ENCODE results near the gene MEF2B.
A peak's percentile ranks its signal among the peaks of the same experiment; 100 is the strongest.
"Not testable (repeated sequence)": the region's sequence is repeated elsewhere in the genome, so short reads cannot be mapped to it uniquely, and the experiment has no call there.

The MEF2B gene

DNA sequence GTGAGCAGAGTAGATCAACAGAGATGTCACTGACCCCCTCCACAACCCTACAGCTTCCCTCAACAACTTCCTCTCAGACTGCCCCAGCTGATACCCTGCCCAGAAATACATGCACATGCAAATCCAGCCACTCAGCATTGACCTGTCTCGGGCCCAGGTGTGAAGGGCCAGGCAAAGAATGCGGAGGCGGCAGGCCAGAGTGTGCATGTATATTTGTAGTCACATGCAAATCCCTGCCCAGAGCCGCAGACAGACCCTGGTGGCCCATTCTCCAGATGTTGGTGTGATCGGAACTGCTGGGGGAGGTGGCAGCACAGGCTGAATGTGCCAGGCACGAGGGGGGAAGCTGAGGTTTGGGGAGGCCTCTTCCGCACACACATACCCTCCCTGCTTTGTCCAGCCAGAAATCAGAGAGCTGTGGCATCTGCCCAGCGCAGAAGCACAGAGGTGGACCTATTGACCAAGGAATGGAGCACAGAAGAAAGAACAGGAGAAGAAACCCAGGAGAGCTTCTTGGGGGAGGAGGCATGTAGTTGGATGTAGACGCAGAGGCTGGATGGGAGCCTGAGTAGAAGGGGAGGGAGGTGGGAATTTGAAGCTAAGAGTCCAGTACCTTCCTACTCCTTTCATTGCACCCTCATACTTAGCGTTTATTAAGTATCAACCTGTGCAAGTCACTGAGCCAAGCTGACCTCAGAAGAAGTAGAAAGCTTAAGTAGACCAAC lies 14.4 kb downstream of the MEF2B start:
- TF ChIP-seq, protein P1, sequence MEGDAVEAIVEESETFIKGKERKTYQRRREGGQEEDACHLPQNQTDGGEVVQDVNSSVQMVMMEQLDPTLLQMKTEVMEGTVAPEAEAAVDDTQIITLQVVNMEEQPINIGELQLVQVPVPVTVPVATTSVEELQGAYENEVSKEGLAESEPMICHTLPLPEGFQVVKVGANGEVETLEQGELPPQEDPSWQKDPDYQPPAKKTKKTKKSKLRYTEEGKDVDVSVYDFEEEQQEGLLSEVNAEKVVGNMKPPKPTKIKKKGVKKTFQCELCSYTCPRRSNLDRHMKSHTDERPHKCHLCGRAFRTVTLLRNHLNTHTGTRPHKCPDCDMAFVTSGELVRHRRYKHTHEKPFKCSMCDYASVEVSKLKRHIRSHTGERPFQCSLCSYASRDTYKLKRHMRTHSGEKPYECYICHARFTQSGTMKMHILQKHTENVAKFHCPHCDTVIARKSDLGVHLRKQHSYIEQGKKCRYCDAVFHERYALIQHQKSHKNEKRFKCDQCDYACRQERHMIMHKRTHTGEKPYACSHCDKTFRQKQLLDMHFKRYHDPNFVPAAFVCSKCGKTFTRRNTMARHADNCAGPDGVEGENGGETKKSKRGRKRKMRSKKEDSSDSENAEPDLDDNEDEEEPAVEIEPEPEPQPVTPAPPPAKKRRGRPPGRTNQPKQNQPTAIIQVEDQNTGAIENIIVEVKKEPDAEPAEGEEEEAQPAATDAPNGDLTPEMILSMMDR (IDR thresholded peaks at IDR 0.05; ENCODE audit: insufficient read depth, low read depth, low read length, missing control alignments), result no peak
- peak; percentile 87 for DNase-seq (ENCODE audit: low read depth)
- no peak overlapping the region for H3K4me3 ChIP-seq (ENCODE audit: low read depth, low read length)

DNA sequence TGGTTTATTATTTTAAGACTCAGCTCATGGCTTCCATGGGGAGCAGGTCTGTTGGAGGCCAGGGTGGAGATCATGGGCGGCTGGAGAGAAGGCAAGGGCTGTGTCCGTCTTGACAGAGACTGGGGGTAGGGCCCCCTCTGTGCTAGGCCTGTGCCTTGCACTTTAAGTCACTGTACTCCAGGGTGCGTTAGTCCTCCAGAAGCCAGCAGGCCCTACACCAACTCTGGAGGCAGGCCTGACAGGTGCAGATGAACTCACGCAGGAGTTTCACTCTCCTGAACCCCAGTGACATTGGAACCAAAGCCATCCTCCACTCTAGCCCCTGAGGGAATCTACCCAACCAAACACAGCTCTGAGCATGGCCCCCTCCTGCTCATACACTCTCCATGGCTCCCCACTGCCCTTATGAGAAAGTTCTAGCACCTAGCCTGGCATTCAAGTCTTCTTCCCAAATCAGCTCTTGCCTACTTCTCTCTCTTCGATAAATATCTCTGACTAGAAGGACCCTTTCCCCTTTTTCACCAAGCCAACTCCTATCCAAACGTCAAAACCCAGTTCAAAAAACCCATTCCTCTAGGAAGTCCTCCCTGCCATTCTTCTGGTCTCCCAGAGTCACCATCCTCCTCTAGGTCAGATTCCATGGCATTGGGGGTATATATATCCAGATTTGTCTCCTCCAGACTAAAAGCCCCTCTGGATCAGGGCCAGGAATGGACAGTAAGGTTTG lies 15.1 kb downstream of the MEF2B start:
- TF ChIP-seq, protein P1 (IDR thresholded peaks at IDR 0.05; ENCODE audit: insufficient read depth, low read depth, low read length, missing control alignments), result no peak
- DNase-seq (ENCODE audit: low read depth), result no peak
- no peak overlapping the region for H3K4me3 ChIP-seq (ENCODE audit: low read depth, low read length)

DNA sequence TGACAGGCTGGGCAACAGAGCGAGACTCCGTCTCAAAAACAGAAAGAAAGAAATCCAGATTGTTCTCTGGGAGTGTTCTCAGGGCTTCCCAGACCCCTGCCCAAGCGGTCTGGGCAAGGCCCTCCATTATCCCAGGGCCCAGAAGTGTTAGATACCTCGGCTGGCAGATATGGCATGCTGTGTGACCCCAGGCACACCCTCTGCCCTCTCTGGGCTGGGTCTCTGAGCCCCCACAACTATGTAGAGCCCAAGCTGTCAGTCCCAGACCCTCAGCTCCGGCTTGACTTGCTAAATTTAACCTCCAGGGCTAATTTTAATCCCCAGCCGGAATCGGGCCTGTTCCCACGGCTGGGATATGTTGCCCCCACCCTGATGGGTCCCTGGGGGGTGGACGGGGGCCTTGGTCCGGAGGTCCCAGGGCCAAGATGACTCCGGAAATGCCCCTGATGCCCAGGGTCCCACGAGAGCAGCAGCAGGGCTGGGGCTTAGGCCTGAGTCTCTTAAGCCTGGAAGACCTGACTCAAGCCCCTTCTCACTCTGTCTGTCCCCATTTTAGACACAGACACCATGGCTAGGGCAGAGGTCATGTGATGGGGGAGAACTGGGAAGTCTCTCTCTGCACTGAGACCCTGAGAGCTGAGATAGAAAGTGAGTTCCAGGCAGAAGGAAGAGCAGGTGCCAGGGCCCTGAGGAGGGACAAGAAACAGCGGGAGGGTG lies 17.2 kb downstream of the MEF2B start:
- no peak overlapping the region for H3K4me3 ChIP-seq (ENCODE audit: low read depth, low read length)
- DNase-seq (ENCODE audit: low read depth), result no peak
- TF ChIP-seq, protein P1 (IDR thresholded peaks at IDR 0.05; ENCODE audit: insufficient read depth, low read depth, low read length, missing control alignments), result no peak

DNA sequence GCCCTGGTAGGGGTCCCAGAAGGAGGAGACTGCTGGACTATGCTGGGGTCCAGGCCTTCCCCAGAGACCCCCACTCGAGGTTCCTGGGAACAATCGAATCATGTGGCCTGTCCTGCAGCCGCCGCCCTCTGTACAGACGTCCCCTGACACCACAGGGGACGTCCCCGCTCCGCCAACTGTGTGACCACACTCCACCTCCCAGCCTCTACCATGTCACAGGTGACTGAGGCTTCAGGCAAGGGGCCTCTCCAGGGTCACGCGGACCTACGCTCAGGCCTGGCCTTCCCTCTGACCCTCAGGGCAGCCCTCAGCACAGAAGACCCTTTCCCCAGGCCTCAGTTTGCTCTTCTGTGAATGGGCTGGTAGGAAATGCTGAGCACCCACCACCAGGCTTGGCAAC lies 18.6 kb downstream of the MEF2B start:
- H3K4me3 ChIP-seq (ENCODE audit: low read depth, low read length), result no peak overlapping the region
- DNase-seq (ENCODE audit: low read depth), result peak; percentile 42
- TF ChIP-seq, protein P1 (IDR thresholded peaks at IDR 0.05; ENCODE audit: insufficient read depth, low read depth, low read length, missing control alignments), result no peak

DNA sequence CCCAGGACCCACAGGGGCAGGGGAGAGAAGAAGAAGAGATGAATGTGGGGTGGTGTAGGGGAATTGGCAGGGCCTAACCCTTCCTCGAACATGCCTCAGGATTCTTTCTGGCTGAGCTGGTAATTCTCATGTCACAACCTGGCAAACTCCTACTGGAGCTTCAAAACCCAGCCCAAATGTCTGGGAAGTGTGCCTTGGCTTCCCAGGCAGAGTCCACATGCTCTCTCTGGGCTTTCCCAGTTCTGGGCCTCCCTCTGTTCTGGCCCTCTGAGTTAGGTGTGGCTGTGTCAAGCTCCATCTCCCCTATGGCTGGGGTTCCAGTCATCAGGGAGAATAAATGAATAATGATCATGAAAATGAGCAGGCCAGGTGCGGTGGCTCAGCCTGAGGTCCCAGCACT lies 20.6 kb downstream of the MEF2B start:
- TF ChIP-seq, protein P1 (IDR thresholded peaks at IDR 0.05; ENCODE audit: insufficient read depth, low read depth, low read length, missing control alignments), result no peak
- no peak for DNase-seq (ENCODE audit: low read depth)
- H3K4me3 ChIP-seq (ENCODE audit: low read depth, low read length), result no peak overlapping the region

DNA sequence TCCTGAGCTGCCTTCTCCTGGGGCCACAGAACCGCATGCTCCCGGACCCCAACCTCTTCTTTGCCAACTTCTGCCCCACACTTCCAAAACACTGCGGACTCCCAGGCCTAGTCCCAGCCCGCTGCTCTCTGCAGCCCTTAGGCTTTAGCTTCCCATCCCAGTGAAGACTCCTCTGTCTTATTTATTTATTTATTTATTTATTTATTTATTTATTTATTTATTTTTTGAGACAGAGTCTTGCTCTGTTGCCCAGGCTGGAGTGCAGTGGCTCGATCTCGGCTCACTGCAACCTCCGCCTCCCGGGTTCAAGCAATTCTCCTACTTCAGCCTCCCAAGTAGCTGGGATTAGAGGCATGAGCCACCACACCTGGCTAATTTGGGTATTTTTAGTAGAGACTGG lies 21.6 kb downstream of the MEF2B start:
- not testable (repeated sequence) for H3K4me3 ChIP-seq (ENCODE audit: low read depth, low read length)

DNA sequence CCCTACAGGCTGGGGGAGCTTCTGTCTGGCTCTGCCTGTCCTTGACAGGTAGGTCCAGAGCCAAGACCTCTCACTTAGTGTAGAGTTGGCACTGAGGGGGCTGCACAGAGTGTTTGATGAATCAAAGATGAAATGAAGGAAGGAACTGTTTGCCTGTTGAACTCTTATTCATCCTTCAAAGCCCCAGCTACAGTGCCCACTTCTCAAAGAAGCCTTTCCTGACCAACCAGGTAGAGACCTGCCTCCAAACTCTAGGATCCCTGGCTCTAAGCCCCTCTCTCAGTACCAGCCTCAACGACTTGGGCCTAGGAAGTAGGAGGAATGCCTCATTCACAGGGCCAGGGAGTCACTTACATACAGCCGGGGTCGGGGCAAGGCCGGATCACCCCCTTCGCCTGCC lies 22.7 kb downstream of the MEF2B start:
- TF ChIP-seq, protein P1 (IDR thresholded peaks at IDR 0.05; ENCODE audit: insufficient read depth, low read depth, low read length, missing control alignments), result no peak
- no peak overlapping the region for H3K4me3 ChIP-seq (ENCODE audit: low read depth, low read length)
- DNase-seq (ENCODE audit: low read depth), result no peak

More for the DNA sequence above, 21.6 kb downstream of the MEF2B start:
- DNase-seq (ENCODE audit: low read depth), result not testable (repeated sequence)
